HG03025 (cell line): ENCODE measurements around the gene BAIAP2L1.
"Not testable (repeated sequence)": the region's sequence is repeated elsewhere in the genome, so short reads cannot be mapped to it uniquely, and the experiment has no call there.

Experiments used
- ATAC-seq: cut with Tn5 transposase; IDR thresholded peaks from one replicate; pipeline ENCODE4 v1.9.1; 2021; ENCODE audit warnings: mild to moderate bottlenecking, moderate library complexity; ENCODE audit not compliant: unreplicated experiment, low FRiP score

The BAIAP2L1 gene

GRCh38 chr7:98329100-98329790 is 71.6 kb downstream of the BAIAP2L1 start:
- ATAC-seq, result no peak

DNA sequence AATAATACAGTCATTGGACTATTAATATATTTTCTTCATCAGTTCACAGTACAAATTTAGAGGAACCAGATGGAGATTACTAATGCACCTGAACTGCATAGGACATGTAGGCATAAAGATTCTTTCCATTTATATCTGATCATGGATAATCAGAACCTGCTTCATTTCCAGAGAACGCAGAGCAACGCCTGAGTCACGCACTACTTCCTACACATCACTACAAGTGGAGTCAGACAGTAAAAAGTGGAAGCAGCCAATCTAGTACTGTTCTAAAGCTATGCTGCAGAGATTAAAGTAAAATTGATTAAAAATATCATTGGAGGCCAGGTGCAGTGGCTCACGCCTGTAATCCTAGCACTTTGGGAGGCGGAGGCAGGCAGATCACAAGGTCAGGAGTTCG is 76.1 kb downstream of the BAIAP2L1 start:
- no peak for ATAC-seq

- no peak for ATAC-seq
Measured at GRCh38 chr7:98323597-98324322, 77.1 kb downstream of the BAIAP2L1 start.

GRCh38 chr7:98322331-98323270 is 78.3 kb downstream of the BAIAP2L1 start:
- no peak for ATAC-seq

DNA sequence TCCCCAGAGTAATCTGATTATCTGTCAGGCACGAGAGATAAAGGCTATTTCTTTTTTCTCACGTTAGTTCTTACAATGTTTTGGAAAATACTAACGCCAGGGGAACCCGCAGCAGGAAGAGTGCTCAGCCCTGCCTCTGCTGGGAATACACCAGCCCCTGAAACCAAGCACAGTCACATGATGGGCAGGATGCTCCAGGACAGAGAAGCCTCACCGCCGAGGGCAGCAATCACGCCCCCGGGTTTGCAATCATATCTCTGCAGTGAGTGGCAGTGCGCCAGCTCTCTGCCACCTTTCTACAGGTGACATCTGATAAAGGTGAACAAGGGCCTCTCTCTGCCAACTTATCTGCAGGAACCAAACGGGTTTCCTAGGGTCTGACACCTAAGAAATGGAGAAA is 79.6 kb downstream of the BAIAP2L1 start:
- no peak for ATAC-seq

DNA sequence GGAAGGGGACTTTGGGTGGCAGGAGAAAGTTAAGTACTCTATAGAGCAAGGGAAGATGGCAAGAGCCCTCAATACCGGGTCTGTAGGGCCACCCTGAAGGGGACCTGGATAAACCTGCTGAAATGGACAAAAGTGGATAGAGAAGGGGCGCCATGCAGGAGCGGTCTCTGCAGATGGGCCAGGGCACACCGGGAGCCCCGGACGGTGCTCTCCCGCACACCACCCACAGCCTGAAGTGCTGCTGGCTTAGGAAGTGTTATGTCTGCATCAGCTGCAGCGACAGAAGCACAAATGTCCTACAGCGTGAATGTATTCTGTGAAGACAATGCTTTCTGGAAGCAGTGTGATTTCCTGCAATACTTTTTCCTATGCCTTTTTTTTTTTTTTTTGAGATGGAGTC is 81.7 kb downstream of the BAIAP2L1 start:
- ATAC-seq, result no peak

DNA sequence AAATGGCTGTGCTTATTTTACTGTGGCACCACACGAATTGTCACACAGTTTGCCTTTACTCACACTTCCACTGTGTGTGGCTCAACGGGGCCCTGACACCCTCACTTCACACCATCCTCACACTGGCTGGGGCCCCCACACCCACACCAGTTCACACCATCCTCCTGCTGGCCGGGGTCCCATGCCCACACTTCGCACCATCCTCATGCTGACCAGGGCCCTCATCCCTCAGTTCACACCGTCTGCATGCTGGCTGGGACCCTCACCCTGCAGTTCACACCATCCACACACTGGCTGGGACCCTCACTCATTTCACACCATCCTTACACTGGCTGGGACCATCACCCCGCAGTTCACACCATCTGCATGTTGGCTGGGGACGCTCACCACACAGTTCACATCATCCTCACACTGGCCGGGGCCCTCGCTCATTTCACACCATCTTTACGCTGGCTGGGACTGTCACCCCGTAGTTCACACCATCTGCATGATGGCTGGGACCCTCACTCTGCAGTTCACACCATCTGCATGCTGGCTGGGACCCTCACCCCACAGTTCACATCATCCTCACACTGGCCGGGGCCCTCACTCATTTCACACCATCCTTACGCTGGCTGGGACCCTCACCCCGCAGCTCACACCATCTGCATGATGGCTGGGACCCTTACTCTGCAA is 83.4 kb downstream of the BAIAP2L1 start:
- ATAC-seq, result no peak

DNA sequence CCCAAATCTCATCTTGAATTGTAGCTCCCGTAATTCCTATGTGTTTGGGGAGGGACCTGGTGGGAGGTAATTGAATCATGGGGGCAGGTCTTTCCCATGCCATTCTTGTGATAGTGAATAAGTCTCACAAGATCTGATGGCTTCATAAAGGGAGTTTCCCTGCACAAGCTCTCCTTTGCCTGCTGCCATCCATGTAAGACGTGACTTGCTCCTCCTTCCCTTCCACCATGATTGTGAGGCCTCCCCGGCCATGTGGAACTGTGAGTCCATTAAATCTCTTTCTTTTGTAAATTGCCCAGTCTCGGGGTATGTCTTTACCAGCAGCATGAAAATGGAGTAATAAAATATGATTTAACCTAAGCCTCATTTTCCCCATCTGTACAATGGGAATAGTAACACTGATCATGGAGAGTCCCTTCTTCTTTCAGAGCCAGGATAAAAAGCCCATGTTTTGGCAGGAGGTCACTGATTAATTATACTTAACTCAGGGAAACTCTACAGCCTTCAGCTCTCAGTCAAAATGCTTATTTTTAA is 84.8 kb downstream of the BAIAP2L1 start:
- not testable (repeated sequence) for ATAC-seq

- ATAC-seq, result peak; percentile 76
Measured at GRCh38 chr7:98315318-98315993, 85.4 kb downstream of the BAIAP2L1 start.

- ATAC-seq, result no peak
Measured at GRCh38 chr7:98314469-98314868, 86.4 kb downstream of the BAIAP2L1 start.

DNA sequence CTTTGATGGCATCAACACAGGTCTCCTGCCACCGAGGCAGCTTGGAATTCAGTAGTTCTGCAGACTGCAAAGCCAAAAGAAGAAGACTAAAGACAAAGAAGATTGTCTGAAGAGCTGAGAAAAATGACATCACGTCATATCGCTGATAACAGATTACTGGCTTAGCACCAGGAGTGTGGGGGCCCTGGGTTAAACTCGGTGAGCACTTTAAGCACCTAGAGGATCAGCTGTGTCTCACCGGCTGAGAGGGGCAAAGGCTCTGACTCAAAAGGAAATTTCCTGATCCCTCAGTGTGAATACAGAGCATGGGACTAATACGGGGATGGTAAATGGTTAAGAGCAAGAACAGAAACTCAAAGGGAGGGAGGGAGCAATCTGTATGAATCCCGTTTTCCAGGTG is 88.7 kb downstream of the BAIAP2L1 start:
- ATAC-seq, result no peak

- ATAC-seq, result no peak
Measured at GRCh38 chr7:98309566-98309965, 91.3 kb downstream of the BAIAP2L1 start.

DNA sequence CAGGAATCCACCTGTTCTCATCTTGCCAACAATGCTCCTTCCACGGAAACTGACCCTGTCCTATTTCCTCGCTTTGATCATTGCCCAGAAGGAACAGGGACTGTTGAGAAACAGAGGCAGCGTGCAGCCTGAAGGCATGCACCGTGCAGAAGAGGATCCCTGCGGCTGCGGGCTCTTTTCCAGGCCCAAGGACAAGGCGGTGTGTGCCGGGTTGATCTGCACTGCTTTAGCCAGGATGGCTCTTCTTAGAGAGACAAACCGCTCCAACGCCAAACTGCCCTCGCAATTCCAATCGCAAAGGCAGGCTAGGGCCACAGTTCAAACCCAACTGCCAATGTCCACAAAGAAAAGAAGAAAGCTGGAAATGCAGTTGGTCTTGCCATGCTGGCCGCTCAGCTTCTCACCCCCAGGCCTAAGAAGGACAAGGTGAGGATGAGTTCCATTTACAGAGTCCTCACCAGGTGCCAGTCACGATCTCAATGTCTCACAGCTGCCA is 92.9 kb downstream of the BAIAP2L1 start:
- ATAC-seq, result no peak

GRCh38 chr7:98305951-98306535 is 94.8 kb downstream of the BAIAP2L1 start:
- no peak for ATAC-seq

DNA sequence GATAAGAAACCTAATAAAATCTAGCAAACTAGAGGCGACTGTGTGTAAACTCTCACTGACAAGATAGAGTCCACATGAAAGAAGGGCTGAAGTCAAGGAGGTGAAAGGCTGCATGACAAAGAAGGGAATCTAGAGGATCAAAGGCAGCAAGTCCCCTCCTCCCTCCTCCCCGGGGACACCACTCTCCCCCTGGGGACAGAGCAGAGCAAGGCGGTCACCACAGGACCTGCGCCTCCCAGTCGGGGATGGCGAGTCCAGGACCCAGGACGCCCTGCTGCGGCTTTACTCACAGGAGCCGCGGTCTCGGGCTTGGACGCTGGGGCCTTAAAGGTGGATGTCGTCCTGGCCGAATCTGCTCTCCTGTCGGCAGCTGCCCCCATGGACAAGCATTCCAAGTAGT is 97.0 kb downstream of the BAIAP2L1 start:
- no peak for ATAC-seq

- no peak for ATAC-seq
Measured at GRCh38 chr7:98303176-98303865, 97.6 kb downstream of the BAIAP2L1 start.

DNA sequence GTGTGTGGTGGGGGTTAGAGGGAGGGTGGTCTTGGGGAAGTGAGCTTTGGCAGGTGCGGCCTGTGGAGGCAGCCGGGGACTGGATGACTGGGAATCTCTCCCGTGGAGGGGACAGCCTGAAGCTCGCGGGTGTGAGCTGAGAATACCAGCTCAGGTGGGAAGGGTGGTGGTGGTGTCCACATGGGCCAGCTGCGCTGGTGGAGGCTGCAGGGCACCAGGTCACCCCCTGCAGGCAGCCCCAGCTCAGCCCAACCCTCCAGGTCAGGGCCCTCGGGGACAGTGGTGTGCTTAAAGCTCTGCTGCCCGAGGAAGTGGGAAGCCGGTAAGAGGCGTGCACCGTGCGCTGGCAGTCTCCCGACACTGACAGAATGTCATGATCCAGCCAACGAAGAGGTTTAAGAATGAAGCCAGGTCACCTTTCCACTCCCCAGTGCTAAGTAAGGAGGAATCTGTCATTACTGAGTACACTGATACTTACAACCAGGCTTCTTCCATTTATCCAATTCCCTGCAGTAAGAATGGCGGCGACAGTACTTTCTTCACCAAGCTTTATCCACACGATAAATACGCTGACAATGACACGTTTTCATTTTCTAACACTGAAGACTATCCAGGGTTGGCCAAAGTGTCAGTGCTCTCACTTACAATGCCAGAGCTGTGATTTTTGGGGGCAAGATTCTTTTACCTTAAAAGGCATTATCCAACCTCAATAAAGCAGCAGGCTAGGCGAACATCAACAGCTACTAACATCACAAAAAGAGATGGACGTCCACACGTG is 99.0 kb downstream of the BAIAP2L1 start:
- no peak for ATAC-seq
